ENCODE results near the gene SRR.

Gene SRR

GRCh38 chr17:2336852-2337543 lies 33.2 kb downstream of the SRR start, which contains the start of gene SGSM2:
Gene SGSM2 (plus strand): TSS chr17:2337501. CDS start chr17:2337689, 188 bp downstream.
- no peak within 1 kb of the TSS for H2AK5ac ChIP-seq (ENCODE audit: low read length, severe bottlenecking)
- H3K9ac ChIP-seq (ENCODE audit: low read length), result peak within 1 kb of the TSS; percentile 94
- H3K4me3 ChIP-seq (ENCODE audit: insufficient read depth in 1 of 2, low read depth in 1 of 2, low read length in 2 of 2), result peak within 1 kb of the TSS; percentile 65 to 94
- peak within 1 kb of the TSS; percentile 76 for H3K27ac ChIP-seq (ENCODE audit: low read length, poor library complexity, severe bottlenecking)
- H3K9me3 ChIP-seq (ENCODE audit: control insufficient read depth, low read length), result no peaks in the 10 kb centered on the region
- H3K27me3 ChIP-seq (ENCODE audit: control insufficient read depth in 1 of 2, insufficient read depth in 1 of 2, low read length in 2 of 2), result no peaks in the 10 kb centered on the region
- H2AFZ ChIP-seq (ENCODE audit: low read depth, low read length), result peak within 1 kb of the TSS; percentile 86
- H3K36me3 ChIP-seq (ENCODE audit: control insufficient read depth in 1 of 2, insufficient read depth in 2 of 2, low read depth in 1 of 2, low read length in 2 of 2), result peaks cover 10 to 42% of the 10 kb centered on the region in 2 experiments
- H4K8ac ChIP-seq (ENCODE audit: low read length), result peak within 1 kb of the TSS; percentile 71
- H4K91ac ChIP-seq (ENCODE audit: low read length), result peak within 1 kb of the TSS; percentile 52
- peak within 1 kb of the TSS in 1 of 2 experiments; percentile 80 for H2BK12ac ChIP-seq (ENCODE audit: low read length in 2 of 2)
- peak within 1 kb of the TSS; percentile 87 for H2BK120ac ChIP-seq (ENCODE audit: low read depth, low read length)
- H2BK15ac ChIP-seq (ENCODE audit: low read depth, poor library complexity, severe bottlenecking), result peak within 1 kb of the TSS; percentile 12
- under 1% methylated on average over 61 of the region's 77 CpGs for WGBS
- peak within 1 kb of the TSS in 1 of 2 experiments; percentile 5 for H3K23ac ChIP-seq (ENCODE audit: low read length in 2 of 2)
- H3K79me1 ChIP-seq (replicated peaks; ENCODE audit: low read length, poor library complexity, severe bottlenecking), result peaks cover 17% of the 10 kb centered on the region
- H3K4me2 ChIP-seq (ENCODE audit: low read length, poor library complexity, severe bottlenecking), result peak within 1 kb of the TSS; percentile 73
- H3K4ac ChIP-seq (ENCODE audit: low read depth in 1 of 2, low read length in 2 of 2), result peak within 1 kb of the TSS; percentile 73 to 93
- peak within 1 kb of the TSS; percentile 67 to 88 for H3K14ac ChIP-seq (ENCODE audit: low read length in 2 of 2)
- peak within 1 kb of the TSS; percentile 52 to 92 for H3K18ac ChIP-seq (ENCODE audit: low read depth in 1 of 2, low read length in 2 of 2)
- DNase-seq, result peak; percentile 65
- H3K4me1 ChIP-seq (ENCODE audit: control insufficient read depth, insufficient read depth, low read depth, low read length), result peaks cover 15% of the 10 kb centered on the region
- peak within 1 kb of the TSS; percentile 77 for H2BK5ac ChIP-seq (ENCODE audit: low read depth, low read length, poor library complexity, severe bottlenecking)

GRCh38 chr17:2337544-2338314 lies 34.0 kb downstream of the SRR start:
- H3K79me1 ChIP-seq (replicated peaks; ENCODE audit: low read length, poor library complexity, severe bottlenecking), result peaks cover 17% of the 10 kb centered on the region
- H3K9ac ChIP-seq (ENCODE audit: low read length), result peak overlapping the region; percentile 87
- H3K14ac ChIP-seq (ENCODE audit: low read length in 2 of 2), result peak overlapping the region; percentile 67 to 88
- H3K4me3 ChIP-seq (ENCODE audit: insufficient read depth in 1 of 2, low read depth in 1 of 2, low read length in 2 of 2), result peak overlapping the region; percentile 65 to 87
- peak overlapping the region; percentile 12 for H2BK15ac ChIP-seq (ENCODE audit: low read depth, poor library complexity, severe bottlenecking)
- peak overlapping the region; percentile 0 for H2AFZ ChIP-seq (ENCODE audit: low read depth, low read length)
- peak overlapping the region; percentile 87 for H2BK120ac ChIP-seq (ENCODE audit: low read depth, low read length)
- H2BK5ac ChIP-seq (ENCODE audit: low read depth, low read length, poor library complexity, severe bottlenecking), result peak overlapping the region; percentile 77
- H3K36me3 ChIP-seq (ENCODE audit: control insufficient read depth in 1 of 2, insufficient read depth in 2 of 2, low read depth in 1 of 2, low read length in 2 of 2), result peaks cover 8 to 36% of the 10 kb centered on the region in 2 experiments
- peak overlapping the region; percentile 61 for H3K27ac ChIP-seq (ENCODE audit: low read length, poor library complexity, severe bottlenecking)
- no peak overlapping the region for H4K8ac ChIP-seq (ENCODE audit: low read length)
- peak overlapping the region; percentile 38 to 93 for H3K4ac ChIP-seq (ENCODE audit: low read depth in 1 of 2, low read length in 2 of 2)
- peak overlapping the region in 1 of 2 experiments; percentile 80 for H2BK12ac ChIP-seq (ENCODE audit: low read length in 2 of 2)
- H3K4me2 ChIP-seq (ENCODE audit: low read length, poor library complexity, severe bottlenecking), result peak overlapping the region; percentile 73
- peak; percentile 73 for DNase-seq
- H3K23ac ChIP-seq (ENCODE audit: low read length in 2 of 2), result no peak overlapping the region
- peak overlapping the region; percentile 52 to 92 for H3K18ac ChIP-seq (ENCODE audit: low read depth in 1 of 2, low read length in 2 of 2)
- peak overlapping the region; percentile 52 for H4K91ac ChIP-seq (ENCODE audit: low read length)
- WGBS, result 1% methylated on average over 56 of the region's 92 CpGs
- no peaks in the 10 kb centered on the region for H3K27me3 ChIP-seq (ENCODE audit: control insufficient read depth in 1 of 2, insufficient read depth in 1 of 2, low read length in 2 of 2)
- peaks cover 15% of the 10 kb centered on the region for H3K4me1 ChIP-seq (ENCODE audit: control insufficient read depth, insufficient read depth, low read depth, low read length)
- no peaks in the 10 kb centered on the region for H3K9me3 ChIP-seq (ENCODE audit: control insufficient read depth, low read length)
- H2AK5ac ChIP-seq (ENCODE audit: low read length, severe bottlenecking), result no peak overlapping the region

- H3K18ac ChIP-seq (ENCODE audit: low read depth in 1 of 2, low read length in 2 of 2), result no peak overlapping the region
- H2BK120ac ChIP-seq (ENCODE audit: low read depth, low read length), result no peak overlapping the region
- H3K4me1 ChIP-seq (ENCODE audit: control insufficient read depth, insufficient read depth, low read depth, low read length), result peaks cover 15% of the 10 kb centered on the region
- H3K36me3 ChIP-seq (ENCODE audit: control insufficient read depth in 1 of 2, insufficient read depth in 2 of 2, low read depth in 1 of 2, low read length in 2 of 2), result peaks cover 11 to 31% of the 10 kb centered on the region in 2 experiments
- peak; percentile 55 for DNase-seq
- H3K14ac ChIP-seq (ENCODE audit: low read length in 2 of 2), result peak overlapping the region in 1 of 2 experiments; percentile 72
- peaks cover 17% of the 10 kb centered on the region for H3K79me1 ChIP-seq (replicated peaks; ENCODE audit: low read length, poor library complexity, severe bottlenecking)
- no peak overlapping the region for H2BK12ac ChIP-seq (ENCODE audit: low read length in 2 of 2)
- H2AK5ac ChIP-seq (ENCODE audit: low read length, severe bottlenecking), result no peak overlapping the region
- WGBS, result 3% methylated on average over 4 of the region's 5 CpGs
- H2BK15ac ChIP-seq (ENCODE audit: low read depth, poor library complexity, severe bottlenecking), result no peak overlapping the region
- no peak overlapping the region for H2BK5ac ChIP-seq (ENCODE audit: low read depth, low read length, poor library complexity, severe bottlenecking)
- peak overlapping the region; percentile 65 to 87 for H3K4me3 ChIP-seq (ENCODE audit: insufficient read depth in 1 of 2, low read depth in 1 of 2, low read length in 2 of 2)
- peak overlapping the region; percentile 73 for H3K4me2 ChIP-seq (ENCODE audit: low read length, poor library complexity, severe bottlenecking)
- peak overlapping the region; percentile 0 for H2AFZ ChIP-seq (ENCODE audit: low read depth, low read length)
- peak overlapping the region; percentile 36 for H3K27ac ChIP-seq (ENCODE audit: low read length, poor library complexity, severe bottlenecking)
- H4K8ac ChIP-seq (ENCODE audit: low read length), result no peak overlapping the region
- H3K9ac ChIP-seq (ENCODE audit: low read length), result peak overlapping the region; percentile 87
- H3K4ac ChIP-seq (ENCODE audit: low read depth in 1 of 2, low read length in 2 of 2), result no peak overlapping the region
- H4K91ac ChIP-seq (ENCODE audit: low read length), result no peak overlapping the region
- peak overlapping the region in 1 of 2 experiments; percentile 5 for H3K23ac ChIP-seq (ENCODE audit: low read length in 2 of 2)
- H3K9me3 ChIP-seq (ENCODE audit: control insufficient read depth, low read length), result no peaks in the 10 kb centered on the region
- no peaks in the 10 kb centered on the region for H3K27me3 ChIP-seq (ENCODE audit: control insufficient read depth in 1 of 2, insufficient read depth in 1 of 2, low read length in 2 of 2)
Measured at GRCh38 chr17:2338315-2338657, 34.5 kb downstream of the SRR start.

GRCh38 chr17:2343421-2343820 lies 39.7 kb downstream of the SRR start:
- Histone ChIP-seq H3K9me3 (ENCODE audit: control insufficient read depth, low read length) (no peaks in the 10 kb centered on the region), H3K4ac (ENCODE audit: low read depth in 1 of 2, low read length in 2 of 2) (no peak overlapping the region), H3K18ac (ENCODE audit: low read depth in 1 of 2, low read length in 2 of 2) (no peak overlapping the region), H3K14ac (ENCODE audit: low read length in 2 of 2) (no peak overlapping the region), H3K4me2 (ENCODE audit: low read length, poor library complexity, severe bottlenecking) (no peak overlapping the region), H4K8ac (ENCODE audit: low read length) (no peak overlapping the region), H3K79me1 (replicated peaks; ENCODE audit: low read length, poor library complexity, severe bottlenecking) (peaks cover 21% of the 10 kb centered on the region), H2BK5ac (ENCODE audit: low read depth, low read length, poor library complexity, severe bottlenecking) (no peak overlapping the region), H3K36me3 (ENCODE audit: control insufficient read depth in 1 of 2, insufficient read depth in 2 of 2, low read depth in 1 of 2, low read length in 2 of 2) (peaks cover 20 to 27% of the 10 kb centered on the region in 2 experiments), H4K91ac (ENCODE audit: low read length) (no peak overlapping the region), H3K27ac (ENCODE audit: low read length, poor library complexity, severe bottlenecking) (no peak overlapping the region), H3K4me3 (ENCODE audit: insufficient read depth in 1 of 2, low read depth in 1 of 2, low read length in 2 of 2) (no peak overlapping the region), H2BK15ac (ENCODE audit: low read depth, poor library complexity, severe bottlenecking) (no peak overlapping the region), H2AK5ac (ENCODE audit: low read length, severe bottlenecking) (no peak overlapping the region), H2BK120ac (ENCODE audit: low read depth, low read length) (no peak overlapping the region), H2BK12ac (ENCODE audit: low read length in 2 of 2) (no peak overlapping the region), H3K27me3 (ENCODE audit: control insufficient read depth in 1 of 2, insufficient read depth in 1 of 2, low read length in 2 of 2) (no peaks in the 10 kb centered on the region), H2AFZ (ENCODE audit: low read depth, low read length) (no peak overlapping the region), H3K4me1 (ENCODE audit: control insufficient read depth, insufficient read depth, low read depth, low read length) (peaks cover 16% of the 10 kb centered on the region), H3K9ac (ENCODE audit: low read length) (no peak overlapping the region), H3K23ac (ENCODE audit: low read length in 2 of 2) (no peak overlapping the region)
- WGBS, result 93% methylated on average over 5 of the region's 5 CpGs
- DNase-seq, result no peak
